Right atrium auricular region (tissue), 2 donors: ENCODE results near the gene NMNAT2. TPM values are rescaled to one million over a fixed set of nuclear protein-coding genes. Genes with fewer than 3 reads are reported as not detected.

Experiments
- DNase-seq: peaks from one replicate; pipeline ENCODE4 v3.0.0-alpha.2; 2019; ENCODE audit warnings: low spot score
- H3K27ac ChIP-seq, 2 donors: fragments of 200-600 bp; sonication (generic); 1 replicate in 1 of 2; 2 replicates in 1 of 2; pipeline ENCODE4 v1.5.1; 2016 to 2019
- H3K27me3 ChIP-seq, 2 donors: fragments of 200-600 bp; sonication (generic); one replicate each; pipeline versions ENCODE4 v1.5.1 to v1.6.0; 2017 to 2019
- H3K36me3 ChIP-seq: fragments of 200-600 bp; sonication (generic); one replicate; pipeline ENCODE4 v1.5.1; 2016
- H3K4me1 ChIP-seq, 2 donors: fragments of 200-600 bp; sonication (generic); one replicate each; pipeline versions ENCODE4 v1.5.1 to v1.6.0; 2017 to 2019
- H3K4me3 ChIP-seq, 2 donors: fragments of 200-600 bp; sonication (generic); 1 replicate in 1 of 2; 2 replicates in 1 of 2; pipeline ENCODE4 v1.5.1; 2017 to 2019; ENCODE audit warnings: mild to moderate bottlenecking in 1 of 2, moderate library complexity in 1 of 2
- H3K9me3 ChIP-seq, 2 donors: fragments of 200-600 bp; sonication (generic); one replicate each; pipeline ENCODE4 v1.5.1; 2019
- total RNA-seq, 2 donors: library from RNA; depleted of rRNA; stranded (reverse); fragments of >200 nt; gene quantifications; one replicate each; pipeline ENCODE4 v1.1.0, GENCODE V29; 2016
- TF ChIP-seq, protein P1 (sequence below), 2 donors: fragments of 200-600 bp; sonication (generic); IDR thresholded peaks; one replicate each; pipeline ENCODE4 v1.5.1; 2019; ENCODE audit warnings: antibody characterized with exemption in 2 of 2

NMNAT2 gene
- total RNA-seq, 2 donors from 2014 or later: 38.6 to 40.0 TPM

GRCh38 chr1:183388735-183389134, 29.4 kb downstream of the NMNAT2 start:
- Histone ChIP-seq H3K9me3 (no peaks in the 10 kb centered on the region), H3K27me3 (no peaks in the 10 kb centered on the region), H3K4me1 (peaks cover 0 to 12% of the 10 kb centered on the region in 2 donors), H3K36me3 (no peaks in the 10 kb centered on the region), H3K4me3 (no peak overlapping the region), H3K27ac (peak overlapping the region in 1 of 2 donors; percentile 78)
- TF ChIP-seq, protein P1, sequence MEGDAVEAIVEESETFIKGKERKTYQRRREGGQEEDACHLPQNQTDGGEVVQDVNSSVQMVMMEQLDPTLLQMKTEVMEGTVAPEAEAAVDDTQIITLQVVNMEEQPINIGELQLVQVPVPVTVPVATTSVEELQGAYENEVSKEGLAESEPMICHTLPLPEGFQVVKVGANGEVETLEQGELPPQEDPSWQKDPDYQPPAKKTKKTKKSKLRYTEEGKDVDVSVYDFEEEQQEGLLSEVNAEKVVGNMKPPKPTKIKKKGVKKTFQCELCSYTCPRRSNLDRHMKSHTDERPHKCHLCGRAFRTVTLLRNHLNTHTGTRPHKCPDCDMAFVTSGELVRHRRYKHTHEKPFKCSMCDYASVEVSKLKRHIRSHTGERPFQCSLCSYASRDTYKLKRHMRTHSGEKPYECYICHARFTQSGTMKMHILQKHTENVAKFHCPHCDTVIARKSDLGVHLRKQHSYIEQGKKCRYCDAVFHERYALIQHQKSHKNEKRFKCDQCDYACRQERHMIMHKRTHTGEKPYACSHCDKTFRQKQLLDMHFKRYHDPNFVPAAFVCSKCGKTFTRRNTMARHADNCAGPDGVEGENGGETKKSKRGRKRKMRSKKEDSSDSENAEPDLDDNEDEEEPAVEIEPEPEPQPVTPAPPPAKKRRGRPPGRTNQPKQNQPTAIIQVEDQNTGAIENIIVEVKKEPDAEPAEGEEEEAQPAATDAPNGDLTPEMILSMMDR (IDR thresholded peaks at IDR 0.05): no peak
- no peak for DNase-seq

GRCh38 chr1:183385340-183386144, 32.6 kb downstream of the NMNAT2 start:
- Histone ChIP-seq H3K27me3 (no peaks in the 10 kb centered on the region), H3K9me3 (no peaks in the 10 kb centered on the region), H3K27ac (no peak overlapping the region), H3K36me3 (no peaks in the 10 kb centered on the region), H3K4me1 (peaks cover 0 to 4% of the 10 kb centered on the region in 2 donors), H3K4me3 (no peak overlapping the region)
- no peak for DNase-seq
- TF ChIP-seq, protein P1 (IDR thresholded peaks at IDR 0.05): no peak

GRCh38 chr1:183379951-183380350, 38.2 kb downstream of the NMNAT2 start:
- Histone ChIP-seq H3K4me1 (no peaks in the 10 kb centered on the region), H3K4me3 (no peak overlapping the region), H3K36me3 (no peaks in the 10 kb centered on the region), H3K9me3 (no peaks in the 10 kb centered on the region), H3K27ac (no peak overlapping the region), H3K27me3 (no peaks in the 10 kb centered on the region)
- DNase-seq: no peak
- TF ChIP-seq, protein P1 (IDR thresholded peaks at IDR 0.05): no peak

DNA sequence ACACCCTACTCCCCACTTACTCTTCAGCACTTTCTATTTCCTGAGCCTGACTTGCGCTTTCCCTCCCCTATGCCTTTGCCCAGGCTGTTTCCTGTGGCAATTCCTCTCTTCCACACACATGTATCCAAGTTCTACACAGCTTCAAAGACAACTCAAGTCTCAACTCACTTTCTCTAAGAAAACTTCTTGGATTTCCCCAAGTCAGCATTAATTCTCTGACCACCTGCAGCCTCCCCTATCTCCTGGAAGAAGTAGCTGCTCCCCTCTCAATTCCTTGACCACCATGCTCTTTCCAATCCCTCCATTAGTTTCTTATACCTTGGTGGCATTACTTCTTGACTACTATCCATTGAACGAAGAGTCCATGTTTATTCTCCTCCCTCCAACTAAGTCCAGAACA, 42.8 kb downstream of the NMNAT2 start:
- peaks cover 0 to 13% of the 10 kb centered on the region in 2 donors for H3K4me1 ChIP-seq
- H3K27me3 ChIP-seq: no peaks in the 10 kb centered on the region
- no peak overlapping the region for H3K4me3 ChIP-seq
- H3K9me3 ChIP-seq: no peaks in the 10 kb centered on the region
- DNase-seq: no peak
- H3K36me3 ChIP-seq: no peaks in the 10 kb centered on the region
- TF ChIP-seq, protein P1 (IDR thresholded peaks at IDR 0.05): no peak
- no peak overlapping the region for H3K27ac ChIP-seq

DNA sequence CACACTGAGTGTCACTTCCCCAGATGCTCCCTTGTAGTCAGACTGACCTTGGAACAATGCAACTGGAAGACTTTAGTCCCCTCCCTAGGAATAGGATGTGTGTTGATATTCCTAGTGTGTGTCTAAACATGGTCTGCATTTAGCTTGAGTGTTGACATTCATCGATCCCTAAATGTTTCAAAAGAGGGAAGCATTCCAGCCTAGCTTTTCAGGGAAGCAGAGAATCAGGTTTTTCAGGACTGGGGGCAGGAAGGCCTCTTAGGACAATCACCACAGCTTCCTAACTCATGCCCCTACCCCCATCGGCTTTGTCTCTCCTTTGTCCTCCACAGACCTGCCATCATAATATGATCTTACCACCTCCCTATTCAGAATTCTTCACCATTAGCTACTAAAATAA, 43.4 kb downstream of the NMNAT2 start:
- Histone ChIP-seq H3K4me1 (peaks cover 0 to 19% of the 10 kb centered on the region in 2 donors), H3K4me3 (no peak overlapping the region), H3K9me3 (no peaks in the 10 kb centered on the region), H3K27me3 (no peaks in the 10 kb centered on the region), H3K36me3 (no peaks in the 10 kb centered on the region), H3K27ac (no peak overlapping the region)
- TF ChIP-seq, protein P1 (IDR thresholded peaks at IDR 0.05): no peak
- no peak for DNase-seq
